ENCODE results near the gene CDYL. TPM values are rescaled to one million over a fixed set of nuclear protein-coding genes. Genes with fewer than 3 reads are reported as not detected.

Gene CDYL
- total and polyA plus RNA-seq, 9 donors: 9.9 to 71.3 (median 45.1) TPM

GRCh38 chr6:4772750-4773149, 3.5 kb upstream of the CDYL start:
- WGBS, 3 donors: 18 to 32% (median 22%) methylated on average over 5 of the region's 5 CpGs
- TF ChIP-seq POLR2A (IDR thresholded peaks at IDR 0.05) (no peak), EP300 (IDR thresholded peaks at IDR 0.05) (no peak), CTCF (IDR thresholded peaks at IDR 0.05) (no peak)
- Histone ChIP-seq H3K36me3 (no peaks in the 10 kb centered on the region), H3K27me3 (no peaks in the 10 kb centered on the region), H3K9me3 (no peaks in the 10 kb centered on the region), H3K4me1 (ENCODE audit: insufficient read depth) (peaks cover 8% of the 10 kb centered on the region), H3K27ac (no peak overlapping the region), H3K4me3 (no peak overlapping the region)
- intact Hi-C loops (cut with DNase I): no loop called here
- DNase-seq: no peak

GRCh38 chr6:4773181-4773580, 3.0 kb upstream of the CDYL start:
- no peaks in the 10 kb centered on the region for H3K9me3 ChIP-seq
- no peak overlapping the region for H3K27ac ChIP-seq
- intact Hi-C loops (cut with DNase I): no loop called here
- WGBS, 3 donors: 14 to 22% (median 15%) methylated on average over 7 of the region's 7 CpGs
- peaks cover 10% of the 10 kb centered on the region for H3K4me1 ChIP-seq (ENCODE audit: insufficient read depth)
- no peak for DNase-seq
- no peak overlapping the region for H3K4me3 ChIP-seq
- TF ChIP-seq CTCF (IDR thresholded peaks at IDR 0.05): no peak
- TF ChIP-seq POLR2A (IDR thresholded peaks at IDR 0.05): no peak
- no peak for TF ChIP-seq EP300 (IDR thresholded peaks at IDR 0.05)
- no peaks in the 10 kb centered on the region for H3K36me3 ChIP-seq
- no peaks in the 10 kb centered on the region for H3K27me3 ChIP-seq

- 18 to 26% (median 21%) methylated on average over 6 of the region's 6 CpGs for WGBS, 3 donors
- intact Hi-C loops (cut with DNase I): no loop called here
- H3K27me3 ChIP-seq: no peaks in the 10 kb centered on the region
These were observed 1.9 kb upstream of the CDYL start for GRCh38 chr6:4774296-4774695.

GRCh38 chr6:4774715-4775493, 1.3 kb upstream of the CDYL start:
- no peaks in the 10 kb centered on the region for H3K9me3 ChIP-seq
- DNase-seq: peak in 1 of 5 donors; percentile 33
- H3K4me3 ChIP-seq: peak overlapping the region; percentile 53
- WGBS, 3 donors: 2 to 5% (median 3%) methylated on average over 33 to 47 of the region's 47 CpGs
- intact Hi-C loops (cut with DNase I): no loop called here
- TF ChIP-seq POLR2A (IDR thresholded peaks at IDR 0.05) (no peak), EP300 (IDR thresholded peaks at IDR 0.05) (no peak), CTCF (IDR thresholded peaks at IDR 0.05) (no peak)
- no peaks in the 10 kb centered on the region for H3K36me3 ChIP-seq
- no peaks in the 10 kb centered on the region for H3K27me3 ChIP-seq
- peak overlapping the region in 1 of 2 donors; percentile 25 for H3K27ac ChIP-seq
- peaks cover 10% of the 10 kb centered on the region for H3K4me1 ChIP-seq (ENCODE audit: insufficient read depth)

More at GRCh38 chr6:4774296-4774695, 1.9 kb upstream of the CDYL start:
- TF ChIP-seq EP300 (IDR thresholded peaks at IDR 0.05): no peak
- Histone ChIP-seq H3K4me1 (ENCODE audit: insufficient read depth) (peaks cover 10% of the 10 kb centered on the region), H3K36me3 (no peaks in the 10 kb centered on the region), H3K27ac (no peak overlapping the region), H3K9me3 (no peaks in the 10 kb centered on the region), H3K4me3 (no peak overlapping the region)
- DNase-seq: no peak

GRCh38 chr6:4775494-4776130, 592 bp upstream of the CDYL start:
- Histone ChIP-seq H3K36me3 (no peaks in the 10 kb centered on the region), H3K9me3 (no peaks in the 10 kb centered on the region), H3K4me3 (peak overlapping the region; percentile 53), H3K27me3 (no peaks in the 10 kb centered on the region), H3K27ac (peak overlapping the region in 1 of 2 donors; percentile 42), H3K4me1 (ENCODE audit: insufficient read depth) (peaks cover 12% of the 10 kb centered on the region)
- DNase-seq: peak in 4 of 5 donors; percentile 50 to 70 (median 56)
- WGBS, 3 donors: 0 to 3% (median 1%) methylated on average over 42 to 81 of the region's 88 CpGs
- TF ChIP-seq EP300 (IDR thresholded peaks at IDR 0.05): no peak
- TF ChIP-seq CTCF (IDR thresholded peaks at IDR 0.05): peak in 1 of 3 donors; percentile 37
- intact Hi-C loops (cut with DNase I): no loop called here

All from ovary (tissue), 9 donors.